GM20431 (cell line): ENCODE data around the gene MYADML2.

ENCODE experiments used
- in situ Hi-C: fragments of 300-500 bp; cut with MseI, MboI; formaldehyde crosslinking; loops from one replicate; pipeline ENCODE4 v1.15.0; 2020; ENCODE audit warnings: low sequenced_read_pairs; ENCODE audit not compliant: unreplicated experiment

MYADML2 gene

GRCh38 chr17:81980122-81980521 is 33.1 kb upstream of the MYADML2 start:
- in situ Hi-C loops = no loop called here

GRCh38 chr17:81978524-81979298 is 31.7 kb upstream of the MYADML2 start:
- in situ Hi-C loops = no loop called here

GRCh38 chr17:81977211-81977808 is 30.3 kb upstream of the MYADML2 start, which contains the start of gene ASPSCR1:
Gene ASPSCR1, plus strand, starts transcription at chr17:81977629. Its CDS starts 18 bp downstream, at chr17:81977647.
- in situ Hi-C loops = no loop called here

- in situ Hi-C loops = no loop called here
Measured at GRCh38 chr17:81976332-81977210, 29.5 kb upstream of the MYADML2 start.

GRCh38 chr17:81973432-81973831 is 26.4 kb upstream of the MYADML2 start:
- in situ Hi-C loops = no loop called here

GRCh38 chr17:81968850-81969812 is 22.1 kb upstream of the MYADML2 start:
- in situ Hi-C loops = no loop called here

GRCh38 chr17:81968396-81968745 is 21.3 kb upstream of the MYADML2 start:
- in situ Hi-C loops = no loop called here

GRCh38 chr17:81967533-81968395 is 20.7 kb upstream of the MYADML2 start:
- in situ Hi-C loops = no loop called here

- in situ Hi-C loops = no loop called here
Measured at GRCh38 chr17:81967244-81967532, 20.2 kb upstream of the MYADML2 start.

GRCh38 chr17:81966343-81967243 is 19.6 kb upstream of the MYADML2 start:
- in situ Hi-C loops = no loop called here

GRCh38 chr17:81964081-81964849 is 17.2 kb upstream of the MYADML2 start:
- in situ Hi-C loops = no loop called here

GRCh38 chr17:81962499-81963441 is 15.7 kb upstream of the MYADML2 start:
- in situ Hi-C loops = no loop called here

- in situ Hi-C loops = no loop called here
Measured at GRCh38 chr17:81961521-81962498, 14.8 kb upstream of the MYADML2 start.

GRCh38 chr17:81961087-81961511 is 14.1 kb upstream of the MYADML2 start, which contains the start of gene NOTUM:
Gene NOTUM, minus strand, starts transcription at chr17:81961187. Its CDS starts 278 bp downstream, at chr17:81960909.
- in situ Hi-C loops = no loop called here
